Naive thymus-derived CD4-positive, alpha-beta T cell (primary cell): ENCODE measurements around the gene NBEAL2. TPM values are rescaled to one million over a fixed set of nuclear protein-coding genes. Genes with fewer than 3 reads are reported as not detected.
A peak's percentile ranks its signal among the peaks of the same experiment; 100 is the strongest.

Experiments
- ATAC-seq: fragments of 150-1000 bp; cut with Tn5 transposase; 2 replicates; pipeline ENCODE4 v1.10.0; 2021; ENCODE audit warnings: mild to moderate bottlenecking, moderate library complexity
- CTCF ChIA-PET: fragments of 350-600 bp; sonication (Branson Sonifier 250); formaldehyde crosslinking; loops from one replicate; lab custom pipeline; 2021; ENCODE audit warnings: antibody characterized with exemption; lab: Charles Lee
- POLR2A ChIA-PET: fragments of 350-600 bp; sonication (Branson Sonifier 250); formaldehyde crosslinking; loops from one replicate; lab custom pipeline; 2021; ENCODE audit warnings: antibody characterized with exemption, inconsistent platforms; lab: Charles Lee
- DNase-seq, 9 donors: peaks; one replicate each; pipeline versions ENCODE4 v3.0.0 to v3.0.0-alpha.2; 2020 to 2022; ENCODE audit warnings: mixed read lengths in 1 of 9
- H3K27ac ChIP-seq: one replicate; pipeline ENCODE4 v1.7.0; 2013; ENCODE audit warnings: mild to moderate bottlenecking, low read depth, low read length, moderate library complexity
- H3K27me3 ChIP-seq, 2 donors: one replicate each; pipeline ENCODE4 v1.7.0; 2013; ENCODE audit warnings: low read length in 2 of 2, mild to moderate bottlenecking in 2 of 2, moderate library complexity in 2 of 2; ENCODE audit not compliant: control insufficient read depth in 2 of 2, insufficient read depth in 2 of 2
- H3K36me3 ChIP-seq, 3 experiments: 1 replicate in 2 of 3; 2 replicates in 1 of 3; pipeline ENCODE4 v1.7.0; 2013; ENCODE audit warnings: low read length in 3 of 3, mild to moderate bottlenecking in 3 of 3, moderate library complexity in 1 of 3; ENCODE audit not compliant: insufficient read depth in 3 of 3, control insufficient read depth in 2 of 3
- H3K4me1 ChIP-seq, 2 donors: one replicate each; pipeline ENCODE4 v1.7.0; 2013; ENCODE audit warnings: low read length in 2 of 2, mild to moderate bottlenecking in 2 of 2, moderate library complexity in 1 of 2; ENCODE audit not compliant: control insufficient read depth in 2 of 2, insufficient read depth in 2 of 2
- H3K4me3 ChIP-seq: 2 replicates; pipeline ENCODE4 v1.7.0; 2013; ENCODE audit warnings: mild to moderate bottlenecking, low read length
- H3K9me3 ChIP-seq, 3 experiments: 1 replicate in 2 of 3; 2 replicates in 1 of 3; pipeline ENCODE4 v1.7.0; 2013; ENCODE audit warnings: low read length in 3 of 3; ENCODE audit not compliant: control insufficient read depth in 2 of 3
- H3K27ac Mint-ChIP-seq, 9 donors: one replicate each; pipeline ENCODE4 v1.8.0; 2020 to 2022; ENCODE audit warnings: mixed read lengths in 9 of 9, mild to moderate bottlenecking in 8 of 9, moderate library complexity in 5 of 9, inconsistent platforms in 2 of 9
- H3K27me3 Mint-ChIP-seq, 5 donors: one replicate each; pipeline ENCODE4 v1.8.0; 2021 to 2022; ENCODE audit warnings: mixed read lengths in 5 of 5, mild to moderate bottlenecking in 1 of 5
- H3K36me3 Mint-ChIP-seq, 5 donors: one replicate each; pipeline ENCODE4 v1.8.0; 2020 to 2022; ENCODE audit warnings: mixed read lengths in 5 of 5, mild to moderate bottlenecking in 3 of 5, inconsistent platforms in 1 of 5
- H3K4me1 Mint-ChIP-seq, 7 donors: one replicate each; pipeline ENCODE4 v1.8.0; 2020 to 2022; ENCODE audit warnings: mixed read lengths in 7 of 7, mild to moderate bottlenecking in 3 of 7, inconsistent platforms in 1 of 7
- H3K4me3 Mint-ChIP-seq, 10 donors: one replicate each; pipeline ENCODE4 v1.8.0; 2020 to 2022; ENCODE audit warnings: mild to moderate bottlenecking in 10 of 10, mixed read lengths in 10 of 10, moderate library complexity in 6 of 10, inconsistent platforms in 2 of 10
- H3K9me3 Mint-ChIP-seq, 11 donors: one replicate each; pipeline ENCODE4 v1.8.0; 2020 to 2022; ENCODE audit warnings: mixed read lengths in 11 of 11, mild to moderate bottlenecking in 4 of 11, inconsistent platforms in 1 of 11, moderate library complexity in 1 of 11
- intact Hi-C, 2 donors: fragments of 100-400 bp; cut with micrococcal nuclease; formaldehyde crosslinking; loops; one replicate each; pipeline ENCODE4 v1.15.1; 2023
- polyA plus RNA-seq, 2 donors: library from polyadenylated mRNA; unstranded; fragments of 300-500 nt; fragmentation: Illumina TruSeq; gene quantifications; one replicate each; pipeline ENCODE4 v1.2.3, GENCODE V29; 2021
- total RNA-seq, 6 experiments: library from RNA in 5 of 6; stranded (reverse) in 5 of 6; gene quantifications; 1 replicate in 5 of 6; 2 replicates in 1 of 6; pipeline ENCODE4 v1.2.3 and lab custom pipeline; 2021 to 2026

NBEAL2 gene
- total and polyA plus RNA-seq, 7 experiments from 2014 or later = 1.7 to 289 (median 50.4) TPM

- Histone ChIP-seq H3K4me1 (peaks cover 0 to under 1% of the 10 kb centered on the region in 2 donors), H3K27me3 (no peaks in the 10 kb centered on the region), H3K36me3 (peaks cover 7 to 77% (median 15%) of the 10 kb centered on the region in 3 experiments), H3K27ac (no peak overlapping the region), H3K9me3 (no peaks in the 10 kb centered on the region), H3K4me3 (no peak overlapping the region)
- peaks cover 25 to 62% (median 50%) of the 10 kb centered on the region in 7 donors for H3K4me1 Mint-ChIP-seq
- no peak overlapping the region for H3K4me3 Mint-ChIP-seq
- H3K36me3 Mint-ChIP-seq = peaks cover 4 to 37% (median 14%) of the 10 kb centered on the region in 5 donors
- POLR2A ChIA-PET = no interaction called here
- peak overlapping the region in 1 of 9 donors; percentile 47 for H3K27ac Mint-ChIP-seq
- DNase-seq (no peak), ATAC-seq (no peak)
- CTCF ChIA-PET = interaction anchor here (0.8 kb wide), 1 partner anchor 21 kb away, joined by 3 read pairs; no protein-coding TSS in a partner anchor
- no peaks in the 10 kb centered on the region for H3K27me3 Mint-ChIP-seq
- intact Hi-C loops = no loop called here
- no peaks in the 10 kb centered on the region for H3K9me3 Mint-ChIP-seq
These were observed 41.3 kb upstream of the NBEAL2 start for GRCh38 chr3:46938118-46938517.

DNA sequence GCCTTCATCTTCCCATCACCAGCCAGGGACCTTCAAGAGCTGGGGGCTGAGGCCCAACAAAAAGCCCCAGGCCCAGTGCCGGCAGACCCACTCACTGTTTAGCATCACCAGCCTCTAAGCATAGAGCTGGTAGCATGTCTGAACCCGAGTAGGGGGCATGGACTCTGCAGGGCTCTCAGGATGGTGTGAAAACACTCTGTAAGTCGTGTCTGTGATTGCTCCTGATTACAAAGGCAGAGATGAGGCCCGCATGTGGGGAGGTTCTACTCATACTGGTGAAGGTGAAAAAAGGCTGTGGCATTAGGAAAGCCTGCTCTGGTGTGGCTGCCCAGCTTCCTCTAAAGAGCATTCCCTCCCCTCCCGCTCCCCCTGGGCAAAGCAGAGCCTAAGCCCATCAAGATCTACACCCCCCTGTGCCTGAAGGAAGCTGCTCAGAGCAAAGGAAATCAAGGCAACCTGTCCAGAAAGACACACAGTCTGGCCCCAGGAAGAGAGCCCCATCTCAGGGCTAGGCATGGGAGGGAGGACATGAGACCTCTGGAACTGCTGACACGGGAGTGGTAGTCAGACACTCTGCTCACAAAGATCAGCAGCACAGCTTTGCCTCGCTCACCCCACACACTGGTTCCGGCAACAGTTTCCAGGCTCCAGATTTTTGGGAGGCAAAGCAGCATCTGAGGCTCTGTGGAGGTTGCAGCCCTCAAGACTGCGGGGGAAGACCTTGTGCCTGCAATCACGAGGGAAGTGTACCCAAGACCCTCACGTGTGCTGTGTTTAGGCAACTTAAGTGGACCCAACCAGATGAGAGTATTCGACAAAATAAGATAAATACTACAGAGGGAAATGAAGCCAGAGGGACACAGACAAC lies 39.7 kb upstream of the NBEAL2 start:
- no peaks in the 10 kb centered on the region for H3K9me3 Mint-ChIP-seq
- intact Hi-C loops = no loop called here
- peak overlapping the region in 5 of 9 donors; percentile 38 to 72 (median 45) for H3K27ac Mint-ChIP-seq
- peaks cover 0 to 4% of the 10 kb centered on the region in 2 donors for H3K4me1 ChIP-seq
- DNase-seq (no peak), ATAC-seq (no peak)
- CTCF ChIA-PET = no interaction called here
- H3K36me3 ChIP-seq = peaks cover 7 to 72% (median 15%) of the 10 kb centered on the region in 3 experiments
- H3K27me3 ChIP-seq = no peaks in the 10 kb centered on the region
- H3K27me3 Mint-ChIP-seq = no peaks in the 10 kb centered on the region
- POLR2A ChIA-PET = no interaction called here
- peaks cover 37 to 75% (median 54%) of the 10 kb centered on the region in 7 donors for H3K4me1 Mint-ChIP-seq
- no peak overlapping the region for H3K4me3 ChIP-seq
- H3K36me3 Mint-ChIP-seq = peaks cover 4 to 37% (median 14%) of the 10 kb centered on the region in 5 donors
- H3K27ac ChIP-seq = no peak overlapping the region
- no peaks in the 10 kb centered on the region for H3K9me3 ChIP-seq
- no peak overlapping the region for H3K4me3 Mint-ChIP-seq

GRCh38 chr3:46942076-46942475 lies 37.4 kb upstream of the NBEAL2 start:
- H3K27ac ChIP-seq = no peak overlapping the region

GRCh38 chr3:46942481-46943236 lies 36.8 kb upstream of the NBEAL2 start:
- Histone ChIP-seq H3K9me3 (no peaks in the 10 kb centered on the region), H3K4me3 (no peak overlapping the region), H3K27ac (peak overlapping the region; percentile 32), H3K4me1 (peaks cover 12 to 32% of the 10 kb centered on the region in 2 donors), H3K36me3 (peaks cover under 1 to 58% (median 15%) of the 10 kb centered on the region in 3 experiments), H3K27me3 (no peaks in the 10 kb centered on the region)
- ATAC-seq (no peak), DNase-seq (no peak)
- Mint-ChIP-seq H3K27ac (peak overlapping the region in 6 of 9 donors; percentile 26 to 65 (median 42)), H3K27me3 (no peaks in the 10 kb centered on the region), H3K4me1 (peaks cover 52 to 85% (median 72%) of the 10 kb centered on the region in 7 donors), H3K36me3 (peaks cover 4 to 36% (median 14%) of the 10 kb centered on the region in 5 donors), H3K4me3 (peak overlapping the region in 1 of 10 donors; percentile 20), H3K9me3 (no peaks in the 10 kb centered on the region)
- intact Hi-C loops = no loop called here
- ChIA-PET POLR2A (no interaction called here), CTCF (no interaction called here)

More at GRCh38 chr3:46942076-46942475, 37.4 kb upstream of the NBEAL2 start:
- Mint-ChIP-seq H3K27ac (peak overlapping the region in 2 of 9 donors; percentile 51 to 63), H3K4me3 (no peak overlapping the region), H3K4me1 (peaks cover 49 to 81% (median 66%) of the 10 kb centered on the region in 7 donors), H3K27me3 (no peaks in the 10 kb centered on the region), H3K9me3 (no peaks in the 10 kb centered on the region), H3K36me3 (peaks cover 4 to 36% (median 14%) of the 10 kb centered on the region in 5 donors)
- ATAC-seq (no peak), DNase-seq (no peak)
- no peaks in the 10 kb centered on the region for H3K9me3 ChIP-seq
- H3K27me3 ChIP-seq = no peaks in the 10 kb centered on the region
- peaks cover 6 to 64% (median 15%) of the 10 kb centered on the region in 3 experiments for H3K36me3 ChIP-seq
- no peak overlapping the region for H3K4me3 ChIP-seq
- intact Hi-C loops = no loop called here
- ChIA-PET CTCF (no interaction called here), POLR2A (no interaction called here)
- H3K4me1 ChIP-seq = peaks cover 6 to 26% of the 10 kb centered on the region in 2 donors

- peaks cover 20 to 41% of the 10 kb centered on the region in 2 donors for H3K4me1 ChIP-seq
- Mint-ChIP-seq H3K36me3 (peaks cover 4 to 38% (median 11%) of the 10 kb centered on the region in 5 donors), H3K9me3 (no peaks in the 10 kb centered on the region), H3K4me3 (no peak overlapping the region), H3K27ac (peak overlapping the region in 5 of 9 donors; percentile 5 to 76 (median 62)), H3K4me1 (peaks cover 58 to 88% (median 75%) of the 10 kb centered on the region in 7 donors), H3K27me3 (no peaks in the 10 kb centered on the region)
- H3K27me3 ChIP-seq = no peaks in the 10 kb centered on the region
- no peak for DNase-seq
- peaks cover 0 to 50% (median 15%) of the 10 kb centered on the region in 3 experiments for H3K36me3 ChIP-seq
- CTCF ChIA-PET = no interaction called here
- H3K4me3 ChIP-seq = no peak overlapping the region
- no peak for ATAC-seq
- intact Hi-C loops = no loop called here
- POLR2A ChIA-PET = no interaction called here
- peak overlapping the region; percentile 32 for H3K27ac ChIP-seq
- no peaks in the 10 kb centered on the region for H3K9me3 ChIP-seq
These were observed 36.0 kb upstream of the NBEAL2 start for GRCh38 chr3:46943237-46944187.

DNA sequence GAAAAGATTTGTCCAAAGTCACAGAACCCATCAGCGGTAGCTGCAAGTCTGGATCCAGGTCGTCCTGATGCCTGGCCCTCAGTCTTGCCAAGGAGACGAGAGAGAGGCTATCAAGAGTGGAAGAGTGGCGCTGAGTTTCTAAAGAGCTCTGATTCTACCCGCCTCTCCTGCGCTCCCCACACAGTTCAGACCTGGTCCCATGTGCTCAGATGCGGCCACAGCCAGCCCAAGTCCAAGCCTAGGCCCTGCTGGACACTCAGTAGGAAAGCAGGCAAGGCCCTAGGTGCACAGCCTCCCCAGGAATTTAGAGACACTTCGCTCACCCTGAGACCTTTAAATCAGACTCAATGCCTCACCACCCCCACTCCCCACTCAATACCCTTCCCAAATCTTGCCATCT lies 35.3 kb upstream of the NBEAL2 start:
- ATAC-seq (no peak), DNase-seq (no peak)
- no peaks in the 10 kb centered on the region for H3K9me3 ChIP-seq
- POLR2A ChIA-PET = no interaction called here
- no peaks in the 10 kb centered on the region for H3K27me3 ChIP-seq
- Mint-ChIP-seq H3K4me3 (no peak overlapping the region), H3K27ac (peak overlapping the region in 6 of 9 donors; percentile 11 to 86 (median 71)), H3K27me3 (no peaks in the 10 kb centered on the region), H3K9me3 (no peaks in the 10 kb centered on the region), H3K4me1 (peaks cover 60 to 90% (median 77%) of the 10 kb centered on the region in 7 donors), H3K36me3 (peaks cover 0 to 33% (median 11%) of the 10 kb centered on the region in 5 donors)
- intact Hi-C loops = no loop called here
- H3K4me3 ChIP-seq = no peak overlapping the region
- peaks cover 0 to 43% (median 15%) of the 10 kb centered on the region in 3 experiments for H3K36me3 ChIP-seq
- CTCF ChIA-PET = no interaction called here
- H3K4me1 ChIP-seq = peaks cover 27 to 47% of the 10 kb centered on the region in 2 donors
- no peak overlapping the region for H3K27ac ChIP-seq
